ENCODE data around the gene SLC35F3. TPM values are rescaled to one million over a fixed set of nuclear protein-coding genes. Genes with fewer than 3 reads are reported as not detected.

The SLC35F3 gene
- total and polyA plus RNA-seq, 2 experiments from 2014 or later = 1.0 to 3.2 TPM

GRCh38 chr1:234321231-234321630, 416.8 kb downstream of the SLC35F3 start:
- H3K4me3 Mint-ChIP-seq = no peak overlapping the region
- no peaks in the 10 kb centered on the region for H3F3A ChIP-seq (replicated peaks; ENCODE audit: low read depth)
- H3K9me2 ChIP-seq (ENCODE audit: insufficient read depth) = no peaks in the 10 kb centered on the region
- no peak overlapping the region for H3K27ac Mint-ChIP-seq
- DNase-seq (ENCODE audit: low spot score) = no peak
- H3K4me2 ChIP-seq = no peak overlapping the region
- no peak for ATAC-seq
- H3K27me3 Mint-ChIP-seq (ENCODE audit: insufficient read depth, low read depth, poor library complexity) = no peaks in the 10 kb centered on the region
- H3K36me3 Mint-ChIP-seq (ENCODE audit: low read depth) = no peaks in the 10 kb centered on the region
- H3K9me3 Mint-ChIP-seq = no peaks in the 10 kb centered on the region
- H3K36me3 ChIP-seq (ENCODE audit: insufficient read depth) = no peaks in the 10 kb centered on the region
- no peaks in the 10 kb centered on the region for H3K4me1 ChIP-seq (ENCODE audit: insufficient read depth)
- H3K4me3 ChIP-seq = no peak overlapping the region
- peaks cover 20% of the 10 kb centered on the region for H3K4me1 Mint-ChIP-seq
- H4K20me1 ChIP-seq (replicated peaks; ENCODE audit: insufficient read depth) = no peaks in the 10 kb centered on the region
- no peak for TF ChIP-seq POLR2AphosphoS5 (IDR thresholded peaks at IDR 0.05; ENCODE audit: low read depth)
- no peak for TF ChIP-seq ZNF114 (CRISPR knock-in tag; IDR thresholded peaks at IDR 0.05)
- TF ChIP-seq EZH2phosphoT487 (IDR thresholded peaks at IDR 0.05; ENCODE audit: unreplicated experiment) = no peak
- TF ChIP-seq CTCF (conservative IDR thresholded peaks at IDR 0.05; ENCODE audit: low read depth in 2 of 2) = no peak
- no peak for TF ChIP-seq JUNB (IDR thresholded peaks at IDR 0.05; ENCODE audit: unreplicated experiment)
- no peak for TF ChIP-seq REST (IDR thresholded peaks at IDR 0.05; ENCODE audit: unreplicated experiment)
- no peak for TF ChIP-seq ZNF462 (CRISPR knock-in tag; IDR thresholded peaks at IDR 0.05)
- no peak for TF ChIP-seq CREB1 (CRISPR knock-in tag; IDR thresholded peaks at IDR 0.05; ENCODE audit: low read depth)
- TF ChIP-seq NANOG (IDR thresholded peaks at IDR 0.05; ENCODE audit: borderline replicate concordance) = no peak
- TF ChIP-seq ZNF331 (CRISPR knock-in tag; IDR thresholded peaks at IDR 0.05; ENCODE audit: low read depth) = no peak
- no peak for TF ChIP-seq EZH2 (IDR thresholded peaks at IDR 0.05; ENCODE audit: low read depth, unreplicated experiment)
- TF ChIP-seq, protein P1, sequence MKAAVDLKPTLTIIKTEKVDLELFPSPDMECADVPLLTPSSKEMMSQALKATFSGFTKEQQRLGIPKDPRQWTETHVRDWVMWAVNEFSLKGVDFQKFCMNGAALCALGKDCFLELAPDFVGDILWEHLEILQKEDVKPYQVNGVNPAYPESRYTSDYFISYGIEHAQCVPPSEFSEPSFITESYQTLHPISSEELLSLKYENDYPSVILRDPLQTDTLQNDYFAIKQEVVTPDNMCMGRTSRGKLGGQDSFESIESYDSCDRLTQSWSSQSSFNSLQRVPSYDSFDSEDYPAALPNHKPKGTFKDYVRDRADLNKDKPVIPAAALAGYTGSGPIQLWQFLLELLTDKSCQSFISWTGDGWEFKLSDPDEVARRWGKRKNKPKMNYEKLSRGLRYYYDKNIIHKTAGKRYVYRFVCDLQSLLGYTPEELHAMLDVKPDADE (IDR thresholded peaks at IDR 0.05) = no peak
- no peak for TF ChIP-seq STAT1 (IDR thresholded peaks at IDR 0.05; ENCODE audit: unreplicated experiment)
- no peak overlapping the region for H2AFZ ChIP-seq
- peaks cover 4% of the 10 kb centered on the region; the same call in 1 of the 2 replicates for H3K27me3 ChIP-seq (ENCODE audit: insufficient read depth)
- H3K79me2 ChIP-seq (replicated peaks; ENCODE audit: insufficient read depth) = no peaks in the 10 kb centered on the region
- H3K27ac ChIP-seq (ENCODE audit: low read depth) = no peak overlapping the region
